Transverse colon (tissue), 4 donors: ENCODE measurements around the gene NBL1.

Source experiments
- CTCF ChIP-seq, 5 experiments: fragments of 200-600 bp in 3 of 5; fragments of 450-650 bp in 2 of 5; sonication (generic) in 3 of 5; IDR thresholded peaks; 1 replicate in 2 of 5; 2 replicates in 3 of 5; pipeline ENCODE4 v1.5.1; 2016 to 2017; ENCODE audit warnings: antibody characterized with exemption in 5 of 5, inconsistent platforms in 3 of 5, mild to moderate bottlenecking in 2 of 5, moderate library complexity in 1 of 5
- POLR2AphosphoS5 ChIP-seq, 3 donors: sonication (generic); formaldehyde crosslinking; IDR thresholded peaks; one replicate each; pipeline ENCODE4 v1.6.1; 2016; ENCODE audit warnings: antibody characterized with exemption in 3 of 3

- TF ChIP-seq POLR2AphosphoS5 (IDR thresholded peaks at IDR 0.05) (no peak), CTCF (IDR thresholded peaks at IDR 0.05) (no peak)
Observed at GRCh38 chr1:19696820-19697219, 52.7 kb downstream of the NBL1 start.
